Adrenal gland (tissue), 5 donors: ENCODE data around the gene MSMP.

Source experiments
- CTCF ChIP-seq, 6 experiments: fragments of 450-650 bp in 4 of 6; fragments of 200-600 bp in 2 of 6; sonication (generic) in 1 of 6; IDR thresholded peaks; 1 replicate in 5 of 6; 2 replicates in 1 of 6; pipeline versions ENCODE4 v1.5.1 to v1.8.0; 2016 to 2021; ENCODE audit warnings: antibody characterized with exemption in 6 of 6, mild to moderate bottlenecking in 2 of 6, moderate library complexity in 1 of 6
- POLR2A ChIP-seq, 2 donors: fragments of 450-650 bp; IDR thresholded peaks; one replicate each; pipeline ENCODE4 v1.6.1; 2017; ENCODE audit warnings: antibody characterized with exemption in 2 of 2, mild to moderate bottlenecking in 2 of 2, moderate library complexity in 1 of 2
- donor health status: DM: no; HTN: no; CAD: no.

GRCh38 chr9:35781066-35781465 lies 27.0 kb upstream of the MSMP start:
- TF ChIP-seq CTCF (IDR thresholded peaks at IDR 0.05) (no peak), POLR2A (IDR thresholded peaks at IDR 0.05) (no peak)
